SK-N-SH treated with all-trans-retinoic acid at 6 μM for 48 hours (cell line): ENCODE data around the gene MTARC1.

Source experiments
- ATAC-seq: fragments of 200-7000 bp; cut with Tn5 transposase; 3 replicates; pipeline ENCODE4 v1.9.1; 2020; ENCODE audit warnings: mild to moderate bottlenecking, moderate library complexity
- ARNTL ChIP-seq: fragments of 450-650 bp; formaldehyde crosslinking; IDR thresholded peaks from 2 replicates; pipeline ENCODE4 v1.5.0; 2020; ENCODE audit warnings: low read depth, mild to moderate bottlenecking, moderate library complexity, borderline replicate concordance
- BACH2 ChIP-seq: fragments of 250-450 bp; sonication (Bioruptor Pico); IDR thresholded peaks from 2 replicates; pipeline ENCODE4 v1.9.0; 2021; ENCODE audit warnings: mild to moderate bottlenecking, borderline replicate concordance
- CSDC2 ChIP-seq: fragments of 250-450 bp; sonication (Bioruptor Pico); IDR thresholded peaks from 2 replicates; pipeline ENCODE4 v1.5.0; 2020; ENCODE audit warnings: mild to moderate bottlenecking, moderate library complexity
- ESRRG ChIP-seq: fragments of 250-450 bp; sonication (Bioruptor Pico); IDR thresholded peaks from 2 replicates; pipeline ENCODE4 v1.6.1; 2021; ENCODE audit warnings: mild to moderate bottlenecking
- GLIS3 ChIP-seq: fragments of 250-450 bp; sonication (Bioruptor Pico); IDR thresholded peaks from 2 replicates; pipeline ENCODE4 v1.5.0; 2020; ENCODE audit warnings: mild to moderate bottlenecking, moderate library complexity
- ISL1 ChIP-seq: fragments of 250-450 bp; sonication (Bioruptor Pico); IDR thresholded peaks from 2 replicates; pipeline ENCODE4 v2.1.2; 2022; ENCODE audit warnings: mild to moderate bottlenecking, moderate library complexity
- OSR1 ChIP-seq: fragments of 250-450 bp; sonication (Bioruptor Pico); IDR thresholded peaks from 2 replicates; pipeline ENCODE4 v1.8.0; 2022; ENCODE audit warnings: moderate library complexity, mild to moderate bottlenecking, inconsistent platforms
- PPARA ChIP-seq: fragments of 250-450 bp; sonication (Bioruptor Pico); IDR thresholded peaks from 2 replicates; pipeline ENCODE4 v1.5.0; 2020; ENCODE audit warnings: mild to moderate bottlenecking, borderline replicate concordance
- RARB ChIP-seq: fragments of 250-450 bp; sonication (Bioruptor Pico); IDR thresholded peaks from 2 replicates; pipeline ENCODE4 v1.8.0; 2021; ENCODE audit warnings: mild to moderate bottlenecking, moderate library complexity
- SNAI2 ChIP-seq: fragments of 250-450 bp; sonication (Bioruptor Pico); IDR thresholded peaks from 2 replicates; pipeline ENCODE4 v1.5.0; 2020; ENCODE audit warnings: mild to moderate bottlenecking, moderate library complexity
- TCF4 ChIP-seq: fragments of 250-450 bp; sonication (Bioruptor Pico); IDR thresholded peaks from 2 replicates; pipeline ENCODE4 v1.8.0; 2021; ENCODE audit warnings: mild to moderate bottlenecking, moderate library complexity, borderline replicate concordance
- TOX ChIP-seq: fragments of 250-450 bp; sonication (Bioruptor Pico); IDR thresholded peaks from 2 replicates; pipeline ENCODE4 v1.8.0; 2021; ENCODE audit warnings: mild to moderate bottlenecking, moderate library complexity, borderline replicate concordance
- ZC3H10 ChIP-seq: fragments of 250-450 bp; sonication (Bioruptor Pico); IDR thresholded peaks from 2 replicates; pipeline ENCODE4 v1.5.1; 2021; ENCODE audit warnings: mild to moderate bottlenecking, moderate library complexity
- ZFP3 ChIP-seq: fragments of 250-450 bp; sonication (Bioruptor Pico); IDR thresholded peaks from 2 replicates; pipeline ENCODE4 v1.5.0; 2020; ENCODE audit warnings: mild to moderate bottlenecking, moderate library complexity
- ZFP30 ChIP-seq: fragments of 450-650 bp; formaldehyde crosslinking; IDR thresholded peaks from 2 replicates; pipeline ENCODE4 v1.5.0; 2022; ENCODE audit warnings: mild to moderate bottlenecking, moderate library complexity
- ZNF565 ChIP-seq: fragments of 450-650 bp; formaldehyde crosslinking; conservative IDR thresholded peaks from 2 replicates; pipeline ENCODE4 v1.5.0; 2020; ENCODE audit warnings: low read depth, mild to moderate bottlenecking, moderate library complexity
- ZNF8 ChIP-seq: fragments of 450-650 bp; formaldehyde crosslinking; IDR thresholded peaks from 2 replicates; pipeline ENCODE4 v1.5.0; 2020; ENCODE audit warnings: mild to moderate bottlenecking, moderate library complexity
- TF ChIP-seq, protein P1 (sequence below): fragments of 250-450 bp; sonication (Bioruptor Pico); IDR thresholded peaks from 2 replicates; pipeline ENCODE4 v1.5.1; 2021; ENCODE audit warnings: mild to moderate bottlenecking, moderate library complexity
- TF ChIP-seq, protein P2 (sequence below): fragments of 250-450 bp; sonication (Bioruptor Pico); IDR thresholded peaks from 2 replicates; pipeline ENCODE4 v1.5.1; 2020; ENCODE audit warnings: low read depth, mild to moderate bottlenecking, moderate library complexity
- TF ChIP-seq, protein P3 (sequence below): fragments of 250-450 bp; sonication (Bioruptor Pico); IDR thresholded peaks from 2 replicates; pipeline ENCODE4 v1.5.0; 2020; ENCODE audit warnings: mild to moderate bottlenecking, moderate library complexity

Gene MTARC1

DNA sequence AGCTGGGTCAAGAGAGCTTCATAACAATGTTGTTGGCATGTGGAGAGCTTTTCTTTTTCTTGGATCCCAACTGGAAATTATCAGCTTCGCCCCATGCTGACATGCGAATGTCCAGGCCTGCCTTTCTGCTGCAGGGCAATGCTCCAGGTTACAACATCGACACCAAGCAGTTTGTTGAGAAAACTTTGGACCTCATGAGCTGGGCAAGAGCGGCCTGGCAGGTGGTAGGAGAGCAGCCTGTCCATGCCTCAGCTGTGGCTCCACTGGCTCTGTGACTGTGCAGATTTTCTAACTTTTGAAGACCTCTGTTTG lies 41.4 kb downstream of the MTARC1 start (continued):
- TF ChIP-seq, protein P1, sequence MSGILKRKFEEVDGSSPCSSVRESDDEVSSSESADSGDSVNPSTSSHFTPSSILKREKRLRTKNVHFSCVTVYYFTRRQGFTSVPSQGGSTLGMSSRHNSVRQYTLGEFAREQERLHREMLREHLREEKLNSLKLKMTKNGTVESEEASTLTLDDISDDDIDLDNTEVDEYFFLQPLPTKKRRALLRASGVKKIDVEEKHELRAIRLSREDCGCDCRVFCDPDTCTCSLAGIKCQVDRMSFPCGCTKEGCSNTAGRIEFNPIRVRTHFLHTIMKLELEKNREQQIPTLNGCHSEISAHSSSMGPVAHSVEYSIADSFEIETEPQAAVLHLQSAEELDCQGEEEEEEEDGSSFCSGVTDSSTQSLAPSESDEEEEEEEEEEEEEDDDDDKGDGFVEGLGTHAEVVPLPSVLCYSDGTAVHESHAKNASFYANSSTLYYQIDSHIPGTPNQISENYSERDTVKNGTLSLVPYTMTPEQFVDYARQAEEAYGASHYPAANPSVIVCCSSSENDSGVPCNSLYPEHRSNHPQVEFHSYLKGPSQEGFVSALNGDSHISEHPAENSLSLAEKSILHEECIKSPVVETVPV (CRISPR knock-in tag): no peak

DNA sequence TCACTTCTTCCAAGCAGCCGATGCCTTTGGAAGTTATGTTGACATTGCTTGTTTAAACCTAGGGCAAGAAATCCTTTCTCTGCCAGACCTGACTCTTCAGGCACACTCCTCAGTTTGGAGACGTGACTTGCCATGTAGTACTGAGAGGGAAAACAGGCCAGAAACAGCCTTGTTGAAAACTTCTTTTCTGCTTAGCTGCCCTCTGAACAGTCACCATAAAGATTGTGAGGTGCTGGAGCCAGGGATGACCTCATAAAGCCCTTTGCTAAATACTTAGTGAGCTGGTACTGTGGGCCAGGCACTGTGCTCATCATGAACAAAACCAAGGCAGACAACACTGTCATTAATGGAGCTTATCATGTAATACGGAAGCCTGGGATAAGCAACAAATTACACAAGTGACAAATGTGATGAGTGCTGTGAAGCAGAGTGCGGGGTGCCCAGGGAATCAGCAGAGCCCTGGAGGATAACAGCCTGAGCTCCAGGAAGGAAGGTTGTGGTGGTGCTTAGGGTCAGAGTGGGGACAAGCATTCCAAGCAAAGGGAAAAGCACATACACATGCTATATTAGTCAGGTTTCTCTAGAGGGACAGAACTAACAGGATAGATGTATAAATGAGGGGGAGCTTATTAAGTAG lies 42.4 kb downstream of the MTARC1 start:
- ATAC-seq: no peak
- TF ChIP-seq, protein P2, sequence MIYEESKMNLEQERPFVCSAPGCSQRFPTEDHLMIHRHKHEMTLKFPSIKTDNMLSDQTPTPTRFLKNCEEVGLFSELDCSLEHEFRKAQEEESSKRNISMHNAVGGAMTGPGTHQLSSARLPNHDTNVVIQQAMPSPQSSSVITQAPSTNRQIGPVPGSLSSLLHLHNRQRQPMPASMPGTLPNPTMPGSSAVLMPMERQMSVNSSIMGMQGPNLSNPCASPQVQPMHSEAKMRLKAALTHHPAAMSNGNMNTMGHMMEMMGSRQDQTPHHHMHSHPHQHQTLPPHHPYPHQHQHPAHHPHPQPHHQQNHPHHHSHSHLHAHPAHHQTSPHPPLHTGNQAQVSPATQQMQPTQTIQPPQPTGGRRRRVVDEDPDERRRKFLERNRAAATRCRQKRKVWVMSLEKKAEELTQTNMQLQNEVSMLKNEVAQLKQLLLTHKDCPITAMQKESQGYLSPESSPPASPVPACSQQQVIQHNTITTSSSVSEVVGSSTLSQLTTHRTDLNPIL: no peak
- TF ChIP-seq ZFP3 (no peak), CSDC2 (no peak), ZNF8 (CRISPR knock-in tag) (no peak), ZC3H10 (no peak), SNAI2 (CRISPR knock-in tag) (no peak), BACH2 (CRISPR knock-in tag) (no peak), ZNF565 (CRISPR knock-in tag) (no peak), ESRRG (CRISPR knock-in tag) (no peak), RARB (no peak), ARNTL (CRISPR knock-in tag) (no peak)
- TF ChIP-seq, protein P1 (CRISPR knock-in tag): no peak

DNA sequence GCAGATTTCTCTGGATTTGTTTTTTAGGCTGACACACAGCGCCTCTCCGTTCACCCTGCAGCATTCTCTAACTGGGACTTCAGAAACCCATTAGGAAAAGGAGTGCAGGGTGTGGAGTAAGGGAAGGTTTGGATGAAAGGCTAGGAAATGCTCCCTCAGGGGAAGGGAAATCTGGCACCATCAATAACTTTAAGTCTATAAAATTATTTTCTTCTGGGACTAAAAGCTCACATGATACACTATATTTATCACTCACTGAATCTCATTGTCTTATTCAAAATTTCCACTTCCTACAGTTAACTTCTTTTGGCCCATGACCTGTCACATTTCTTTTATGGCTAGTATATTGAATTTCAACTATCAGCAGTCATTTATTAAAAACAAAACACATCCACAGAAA lies 46.7 kb downstream of the MTARC1 start:
- peak; percentile 45; the same call in 1 of the 3 replicates for ATAC-seq
- TF ChIP-seq CSDC2: no peak
- no peak for TF ChIP-seq PPARA (CRISPR knock-in tag)
- TF ChIP-seq, protein P1 (CRISPR knock-in tag): no peak
- TF ChIP-seq TOX (CRISPR knock-in tag): 0 out of 2 replicates have a peak, but pooled peaks have one; percentile 33
- no peak for TF ChIP-seq ZFP30

DNA sequence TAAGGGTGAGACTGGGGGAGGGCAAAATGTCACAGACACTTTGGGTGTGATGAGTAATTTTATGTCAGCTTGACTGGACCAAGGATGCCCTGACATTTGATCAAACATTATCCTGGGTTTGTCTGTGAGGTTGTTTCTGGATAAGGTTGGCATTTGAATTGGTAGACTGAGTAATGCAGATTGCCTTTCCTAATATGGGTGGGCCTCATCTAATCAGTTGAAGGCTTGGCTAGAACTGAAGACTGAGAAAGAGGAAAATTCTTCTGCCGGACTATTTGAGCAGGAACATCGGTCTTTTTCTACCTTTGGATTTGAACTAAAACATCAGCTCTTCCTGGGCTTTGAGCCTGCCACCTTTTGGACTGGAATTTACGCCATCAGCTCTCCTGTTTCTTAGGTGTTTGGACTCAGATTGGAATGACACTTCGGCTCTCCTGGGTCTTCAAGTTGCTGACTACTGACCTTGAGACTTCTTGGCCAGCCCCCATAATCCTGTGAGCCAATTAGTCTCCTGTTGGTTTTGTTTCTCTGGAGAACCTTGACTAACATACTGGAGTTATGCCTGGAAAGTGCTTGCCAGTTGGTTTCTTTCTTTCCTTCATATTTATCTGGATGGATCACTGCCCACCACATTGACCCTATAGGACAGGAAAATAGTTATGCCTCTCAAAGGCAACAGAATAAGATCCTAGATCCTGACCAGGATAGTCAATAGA lies 47.6 kb downstream of the MTARC1 start:
- TF ChIP-seq, protein P3, sequence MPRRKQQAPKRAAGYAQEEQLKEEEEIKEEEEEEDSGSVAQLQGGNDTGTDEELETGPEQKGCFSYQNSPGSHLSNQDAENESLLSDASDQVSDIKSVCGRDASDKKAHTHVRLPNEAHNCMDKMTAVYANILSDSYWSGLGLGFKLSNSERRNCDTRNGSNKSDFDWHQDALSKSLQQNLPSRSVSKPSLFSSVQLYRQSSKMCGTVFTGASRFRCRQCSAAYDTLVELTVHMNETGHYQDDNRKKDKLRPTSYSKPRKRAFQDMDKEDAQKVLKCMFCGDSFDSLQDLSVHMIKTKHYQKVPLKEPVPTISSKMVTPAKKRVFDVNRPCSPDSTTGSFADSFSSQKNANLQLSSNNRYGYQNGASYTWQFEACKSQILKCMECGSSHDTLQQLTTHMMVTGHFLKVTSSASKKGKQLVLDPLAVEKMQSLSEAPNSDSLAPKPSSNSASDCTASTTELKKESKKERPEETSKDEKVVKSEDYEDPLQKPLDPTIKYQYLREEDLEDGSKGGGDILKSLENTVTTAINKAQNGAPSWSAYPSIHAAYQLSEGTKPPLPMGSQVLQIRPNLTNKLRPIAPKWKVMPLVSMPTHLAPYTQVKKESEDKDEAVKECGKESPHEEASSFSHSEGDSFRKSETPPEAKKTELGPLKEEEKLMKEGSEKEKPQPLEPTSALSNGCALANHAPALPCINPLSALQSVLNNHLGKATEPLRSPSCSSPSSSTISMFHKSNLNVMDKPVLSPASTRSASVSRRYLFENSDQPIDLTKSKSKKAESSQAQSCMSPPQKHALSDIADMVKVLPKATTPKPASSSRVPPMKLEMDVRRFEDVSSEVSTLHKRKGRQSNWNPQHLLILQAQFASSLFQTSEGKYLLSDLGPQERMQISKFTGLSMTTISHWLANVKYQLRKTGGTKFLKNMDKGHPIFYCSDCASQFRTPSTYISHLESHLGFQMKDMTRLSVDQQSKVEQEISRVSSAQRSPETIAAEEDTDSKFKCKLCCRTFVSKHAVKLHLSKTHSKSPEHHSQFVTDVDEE: no peak
- no peak for TF ChIP-seq OSR1 (CRISPR knock-in tag)
- TF ChIP-seq CSDC2: no peak
- no peak for TF ChIP-seq ZFP30
- no peak for TF ChIP-seq BACH2 (CRISPR knock-in tag)
- TF ChIP-seq SNAI2 (CRISPR knock-in tag): no peak
- no peak for TF ChIP-seq ZFP3
- TF ChIP-seq, protein P1 (CRISPR knock-in tag): no peak
- no peak for TF ChIP-seq TCF4 (CRISPR knock-in tag)
- TF ChIP-seq RARB: no peak
- TF ChIP-seq ISL1: no peak
- TF ChIP-seq ZNF8 (CRISPR knock-in tag): no peak
- no peak for TF ChIP-seq ARNTL (CRISPR knock-in tag)
- TF ChIP-seq ZC3H10: no peak
- no peak for TF ChIP-seq GLIS3 (CRISPR knock-in tag)
- ATAC-seq: no peak
